A673 (cell line): Measurements from ENCODE around the gene SMARCE1. TPM values are rescaled to one million over a fixed set of nuclear protein-coding genes. Genes with fewer than 3 reads are reported as not detected.

Experiments
- BruUV-seq: library from RNA; stranded (reverse); fragments of 400-500 nt; replicated peaks from 2 replicates; lab custom pipeline; 2021; lab: Mats Ljungman, UMichigan
- CTCF ChIA-PET: fragments of 300-600 bp; sonication (Branson Sonifier 250); formaldehyde crosslinking; loops from one replicate; lab custom pipeline; 2022; ENCODE audit warnings: antibody characterized with exemption; lab: Charles Lee
- POLR2A ChIA-PET: fragments of 300-600 bp; sonication (Branson Sonifier 250); formaldehyde crosslinking; loops from one replicate; lab custom pipeline; 2022; ENCODE audit warnings: antibody characterized with exemption; ENCODE audit not compliant: low non-redundant PET; lab: Charles Lee
- DNase-seq: peaks from one replicate; pipeline ENCODE4 v3.0.0-alpha.2; 2015; ENCODE audit warnings: low spot score
- H3K27ac ChIP-seq: fragments of 200-600 bp; sonication (generic); 2 replicates; pipeline ENCODE4 v1.5.1; 2016; ENCODE audit warnings: mixed run types, low read depth, mild to moderate bottlenecking, mixed read lengths, antibody characterized with exemption, low read length; ENCODE audit not compliant: poor library complexity, severe bottlenecking
- H3K27me3 ChIP-seq: fragments of 200-600 bp; sonication (generic); replicated peaks from 2 replicates; pipeline ENCODE4 v1.6.1; 2017; ENCODE audit warnings: mixed run types, low read depth, mild to moderate bottlenecking, mixed read lengths, antibody characterized with exemption, low read length; ENCODE audit not compliant: insufficient read depth, poor library complexity
- H3K36me3 ChIP-seq: fragments of 200-600 bp; sonication (generic); 2 replicates; pipeline ENCODE4 v1.6.1; 2016; ENCODE audit warnings: mixed run types, mild to moderate bottlenecking, mixed read lengths, antibody characterized with exemption, low read length; ENCODE audit not compliant: insufficient read depth, poor library complexity, severe bottlenecking
- H3K4me1 ChIP-seq: fragments of 200-600 bp; sonication (generic); 2 replicates; pipeline ENCODE4 v1.6.1; 2017; ENCODE audit warnings: mixed run types, mild to moderate bottlenecking, mixed read lengths, antibody characterized with exemption, low read length; ENCODE audit not compliant: insufficient read depth, poor library complexity, severe bottlenecking
- H3K4me3 ChIP-seq: fragments of 200-600 bp; sonication (generic); 2 replicates; pipeline ENCODE4 v1.5.1; 2016; ENCODE audit warnings: low read depth, mixed run types, mild to moderate bottlenecking, mixed read lengths, low read length; ENCODE audit not compliant: poor library complexity, severe bottlenecking
- H3K9me3 ChIP-seq: fragments of 200-600 bp; sonication (generic); 2 replicates; pipeline ENCODE4 v1.6.1; 2016; ENCODE audit warnings: mixed run types, low read depth, mild to moderate bottlenecking, mixed read lengths, antibody characterized with exemption, low read length; ENCODE audit not compliant: poor library complexity, severe bottlenecking
- CTCF ChIP-seq: fragments of 300-800, 200-600 bp; sonication (generic); conservative IDR thresholded peaks from 2 replicates; pipeline ENCODE4 v1.5.1; 2017; ENCODE audit warnings: low read depth, mild to moderate bottlenecking, antibody characterized with exemption, low read length, moderate library complexity, mixed read lengths
- EZH2 ChIP-seq: fragments of 200-600 bp; sonication (generic); IDR thresholded peaks from 2 replicates; pipeline ENCODE4 v1.6.1; 2017; ENCODE audit warnings: borderline replicate concordance, low read depth, mild to moderate bottlenecking, mixed read lengths, antibody characterized with exemption, low read length; ENCODE audit not compliant: poor library complexity, severe bottlenecking
- intact Hi-C: fragments of 100-400 bp; cut with micrococcal nuclease; formaldehyde crosslinking; loops from one replicate; pipeline ENCODE4 v1.10.0; 2022; ENCODE audit not compliant: unreplicated experiment
- total RNA-seq: library from RNA; stranded (reverse); gene quantifications from 2 replicates; pipeline ENCODE4 v1.2.3, GENCODE V29; 2021

Gene SMARCE1
- total RNA-seq, 1 experiment from 2014 or later: 91.4 TPM

GRCh38 chr17:40621578-40621977 lies 26.0 kb downstream of the SMARCE1 start:
- H3K27me3 ChIP-seq: no peaks in the 10 kb centered on the region
- TF ChIP-seq CTCF (no peak), EZH2 (no peak)
- DNase-seq: no peak
- ChIA-PET CTCF (no interaction called here), POLR2A (no interaction called here)
- BruUV-seq: no TSS peak
- H3K4me1 ChIP-seq: peaks cover 6% of the 10 kb centered on the region
- intact Hi-C loops: no loop called here
- no peaks in the 10 kb centered on the region for H3K9me3 ChIP-seq
- H3K4me3 ChIP-seq: no peak overlapping the region
- H3K27ac ChIP-seq: no peak overlapping the region
- H3K36me3 ChIP-seq: no peaks in the 10 kb centered on the region

GRCh38 chr17:40621019-40621418 lies 26.6 kb downstream of the SMARCE1 start:
- H3K9me3 ChIP-seq: no peaks in the 10 kb centered on the region
- TF ChIP-seq CTCF (no peak), EZH2 (no peak)
- no TSS peak for BruUV-seq
- CTCF ChIA-PET: no interaction called here
- H3K36me3 ChIP-seq: no peaks in the 10 kb centered on the region
- POLR2A ChIA-PET: no interaction called here
- H3K27me3 ChIP-seq: no peaks in the 10 kb centered on the region
- intact Hi-C loops: no loop called here
- no peak overlapping the region for H3K27ac ChIP-seq
- H3K4me3 ChIP-seq: no peak overlapping the region
- peaks cover 6% of the 10 kb centered on the region for H3K4me1 ChIP-seq
- no peak for DNase-seq

GRCh38 chr17:40618754-40619625 lies 28.6 kb downstream of the SMARCE1 start:
- no peak overlapping the region for H3K27ac ChIP-seq
- ChIA-PET POLR2A (no interaction called here), CTCF (interaction anchor here (0.6 kb wide), 1 partner anchor 72 kb away, joined by 3 read pairs; no protein-coding TSS in a partner anchor)
- no TSS peak for BruUV-seq
- no peaks in the 10 kb centered on the region for H3K36me3 ChIP-seq
- peaks cover 6% of the 10 kb centered on the region for H3K4me1 ChIP-seq
- no peak for DNase-seq
- H3K9me3 ChIP-seq: no peaks in the 10 kb centered on the region
- no peak for TF ChIP-seq EZH2
- TF ChIP-seq CTCF: no peak
- H3K4me3 ChIP-seq: no peak overlapping the region
- no peaks in the 10 kb centered on the region for H3K27me3 ChIP-seq
- intact Hi-C loops: no loop called here
